Spleen (tissue), 7 donors: ENCODE measurements around the gene ZC3H4.

Source experiments
- CTCF ChIP-seq, 11 experiments: fragments of 200-600 bp in 7 of 11; fragments of 450-650 bp in 4 of 11; sonication (generic) in 4 of 11; IDR thresholded peaks in 8 of 11; conservative IDR thresholded peaks in 3 of 11; 1 replicate in 7 of 11; 2 replicates in 4 of 11; pipeline versions ENCODE4 v1.4.0 to v1.8.0; 2016 to 2021; ENCODE audit warnings: antibody characterized with exemption in 11 of 11, inconsistent platforms in 4 of 11, mild to moderate bottlenecking in 1 of 11
- POLR2AphosphoS5 ChIP-seq, 3 donors: sonication (generic); formaldehyde crosslinking; IDR thresholded peaks; one replicate each; pipeline ENCODE4 v1.5.1; 2017; ENCODE audit warnings: antibody characterized with exemption in 3 of 3
- donor health status: DM: no; HTN: no; CAD: no; lungs with moderate emphysema.
- donor health status: DM: no; HTN: no; CAD: no.
- donor health status: DM: no; HTN: no; CAD: no.

GRCh38 chr19:47028195-47028601 lies 85.4 kb downstream of the ZC3H4 start:
- TF ChIP-seq CTCF (IDR thresholded peaks at IDR 0.05 in 8 of 11, conservative IDR thresholded peaks at IDR 0.05 in 3 of 11): no peak
- no peak for TF ChIP-seq POLR2AphosphoS5 (IDR thresholded peaks at IDR 0.05)
